GM10266 (cell line): ENCODE data around the gene DICER1.

Experiments used
- DNase-seq: peaks from one replicate; pipeline ENCODE4 v3.0.0; 2012; ENCODE audit errors: extremely low spot score
- CTCF ChIP-seq: IDR thresholded peaks from 2 replicates; pipeline ENCODE4 v1.5.1; 2012; ENCODE audit warnings: mild to moderate bottlenecking, low read depth; ENCODE audit not compliant: control insufficient read depth, insufficient read depth; ENCODE audit errors: missing control alignments

The DICER1 gene

GRCh38 chr14:95072310-95072905, 84.9 kb downstream of the DICER1 start:
- DNase-seq = no peak
- TF ChIP-seq CTCF = no peak

- DNase-seq = no peak
- TF ChIP-seq CTCF = no peak
Measured at GRCh38 chr14:95071649-95072280, 85.6 kb downstream of the DICER1 start.

GRCh38 chr14:95070748-95071435, 86.4 kb downstream of the DICER1 start:
- TF ChIP-seq CTCF = no peak
- no peak for DNase-seq

- no peak for TF ChIP-seq CTCF
- no peak for DNase-seq
Measured at GRCh38 chr14:95069547-95069946, 87.8 kb downstream of the DICER1 start.

GRCh38 chr14:95069018-95069417, 88.3 kb downstream of the DICER1 start:
- no peak for DNase-seq
- TF ChIP-seq CTCF = no peak

- TF ChIP-seq CTCF = no peak
- DNase-seq = no peak
Measured at GRCh38 chr14:95068521-95068920, 88.8 kb downstream of the DICER1 start.

GRCh38 chr14:95068080-95068479, 89.2 kb downstream of the DICER1 start:
- TF ChIP-seq CTCF = no peak
- DNase-seq = no peak
